Suprapubic skin (tissue), 4 donors: Measurements from ENCODE around the gene CENPO.

Experiments
- EP300 ChIP-seq: sonication (generic); formaldehyde crosslinking; IDR thresholded peaks from one replicate; pipeline ENCODE4 v1.6.1; 2017; ENCODE audit warnings: antibody characterized with exemption
- POLR2A ChIP-seq, 2 donors: fragments of 450-650 bp; IDR thresholded peaks; one replicate each; pipeline ENCODE4 v1.6.1; 2017; ENCODE audit warnings: antibody characterized with exemption in 2 of 2, mild to moderate bottlenecking in 2 of 2, moderate library complexity in 2 of 2
- POLR2AphosphoS5 ChIP-seq, 3 donors: sonication (generic); formaldehyde crosslinking; IDR thresholded peaks; one replicate each; pipeline ENCODE4 v1.6.1; 2017; ENCODE audit warnings: antibody characterized with exemption in 3 of 3
- TF ChIP-seq, protein P1 (sequence below), 2 donors: fragments of 200-600 bp in 1 of 2; fragments of 450-650 bp in 1 of 2; sonication (generic) in 1 of 2; IDR thresholded peaks; one replicate each; pipeline ENCODE4 v1.5.1; 2016 to 2019; ENCODE audit warnings: antibody characterized with exemption in 2 of 2, mild to moderate bottlenecking in 1 of 2, moderate library complexity in 1 of 2

DNA sequence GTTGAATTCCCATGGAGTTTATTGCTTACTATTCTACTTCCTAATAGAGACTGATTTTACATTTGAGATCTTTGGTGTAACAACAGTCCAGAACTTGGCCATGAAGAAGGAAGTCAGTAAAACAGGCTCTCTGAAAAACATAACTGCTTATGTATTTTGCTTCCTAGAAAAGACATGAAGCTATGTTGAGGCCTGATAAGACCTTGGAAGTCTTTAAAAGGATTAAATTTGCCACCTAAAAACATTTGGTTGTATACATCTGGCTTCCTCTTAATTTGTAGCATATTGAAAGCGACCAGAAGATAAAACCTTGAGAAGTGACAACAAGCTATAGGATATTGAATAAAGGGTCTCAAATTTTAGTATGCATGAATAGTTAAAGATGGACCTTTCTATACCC is 36.4 kb upstream of the CENPO start:
- TF ChIP-seq, protein P1, sequence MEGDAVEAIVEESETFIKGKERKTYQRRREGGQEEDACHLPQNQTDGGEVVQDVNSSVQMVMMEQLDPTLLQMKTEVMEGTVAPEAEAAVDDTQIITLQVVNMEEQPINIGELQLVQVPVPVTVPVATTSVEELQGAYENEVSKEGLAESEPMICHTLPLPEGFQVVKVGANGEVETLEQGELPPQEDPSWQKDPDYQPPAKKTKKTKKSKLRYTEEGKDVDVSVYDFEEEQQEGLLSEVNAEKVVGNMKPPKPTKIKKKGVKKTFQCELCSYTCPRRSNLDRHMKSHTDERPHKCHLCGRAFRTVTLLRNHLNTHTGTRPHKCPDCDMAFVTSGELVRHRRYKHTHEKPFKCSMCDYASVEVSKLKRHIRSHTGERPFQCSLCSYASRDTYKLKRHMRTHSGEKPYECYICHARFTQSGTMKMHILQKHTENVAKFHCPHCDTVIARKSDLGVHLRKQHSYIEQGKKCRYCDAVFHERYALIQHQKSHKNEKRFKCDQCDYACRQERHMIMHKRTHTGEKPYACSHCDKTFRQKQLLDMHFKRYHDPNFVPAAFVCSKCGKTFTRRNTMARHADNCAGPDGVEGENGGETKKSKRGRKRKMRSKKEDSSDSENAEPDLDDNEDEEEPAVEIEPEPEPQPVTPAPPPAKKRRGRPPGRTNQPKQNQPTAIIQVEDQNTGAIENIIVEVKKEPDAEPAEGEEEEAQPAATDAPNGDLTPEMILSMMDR (IDR thresholded peaks at IDR 0.05) = no peak
- no peak for TF ChIP-seq POLR2A (IDR thresholded peaks at IDR 0.05)
- TF ChIP-seq EP300 = no peak
- TF ChIP-seq POLR2AphosphoS5 (IDR thresholded peaks at IDR 0.05) = no peak
